HG03139 (cell line): ENCODE measurements around the gene WDR70.
"Not testable (repeated sequence)": the region's sequence is repeated elsewhere in the genome, so short reads cannot be mapped to it uniquely, and the experiment has no call there.

Experiments used
- ATAC-seq: cut with Tn5 transposase; IDR thresholded peaks from one replicate; pipeline ENCODE4 v1.9.1; 2021; ENCODE audit not compliant: unreplicated experiment

Gene WDR70

GRCh38 chr5:37379100-37379628 is at the start of gene WDR70:
TSS of gene WDR70 (plus strand) at chr5:37379318. CDS start at chr5:37379368, 50 bp downstream.
- peak; percentile 98 for ATAC-seq

- ATAC-seq, result not testable (repeated sequence)
Observed at GRCh38 chr5:37334754-37335153, 44.4 kb upstream of the WDR70 start.

GRCh38 chr5:37342741-37343140 is 36.4 kb upstream of the WDR70 start:
- ATAC-seq, result not testable (repeated sequence)

GRCh38 chr5:37355161-37355560 is 24.0 kb upstream of the WDR70 start:
- no peak for ATAC-seq

- peak; percentile 25 for ATAC-seq
Observed at GRCh38 chr5:37370550-37370863, 8.6 kb upstream of the WDR70 start.

- ATAC-seq, result peak; percentile 86
Observed at GRCh38 chr5:37370864-37371726, 8.0 kb upstream of the WDR70 start, which contains the start of gene NUP155. TSS of gene NUP155 (minus strand) at chr5:37371106. CDS start at chr5:37370977, 129 bp downstream.

- ATAC-seq, result no peak
Observed at GRCh38 chr5:37375091-37375490, 4.0 kb upstream of the WDR70 start.

- ATAC-seq, result not testable (repeated sequence)
Observed at GRCh38 chr5:37378066-37378465, 1.1 kb upstream of the WDR70 start.

- no peak for ATAC-seq
Observed at GRCh38 chr5:37391591-37391990, 12.5 kb downstream of the WDR70 start.

GRCh38 chr5:37396352-37396751 is 17.2 kb downstream of the WDR70 start:
- no peak for ATAC-seq

- ATAC-seq, result no peak
Observed at GRCh38 chr5:37400501-37400900, 21.4 kb downstream of the WDR70 start.

GRCh38 chr5:37412515-37412914 is 33.4 kb downstream of the WDR70 start:
- no peak for ATAC-seq

- ATAC-seq, result not testable (repeated sequence)
Observed at GRCh38 chr5:37415456-37415855, 36.3 kb downstream of the WDR70 start.

GRCh38 chr5:37417347-37417746 is 38.2 kb downstream of the WDR70 start:
- ATAC-seq, result no peak

- ATAC-seq, result no peak
Observed at GRCh38 chr5:37424441-37424840, 45.3 kb downstream of the WDR70 start.

GRCh38 chr5:37428044-37428443 is 48.9 kb downstream of the WDR70 start:
- ATAC-seq, result no peak

- no peak for ATAC-seq
Observed at GRCh38 chr5:37435261-37435660, 56.1 kb downstream of the WDR70 start.

- ATAC-seq, result peak; percentile 70
Observed at GRCh38 chr5:37436146-37436934, 57.2 kb downstream of the WDR70 start.

GRCh38 chr5:37437711-37438110 is 58.6 kb downstream of the WDR70 start:
- no peak for ATAC-seq

GRCh38 chr5:37445783-37446182 is 66.7 kb downstream of the WDR70 start:
- not testable (repeated sequence) for ATAC-seq

GRCh38 chr5:37448941-37449340 is 69.8 kb downstream of the WDR70 start:
- no peak for ATAC-seq

GRCh38 chr5:37451991-37452390 is 72.9 kb downstream of the WDR70 start:
- not testable (repeated sequence) for ATAC-seq
